K562 (cell line): Measurements from ENCODE around the gene CLDN34. TPM values are rescaled to one million over a fixed set of nuclear protein-coding genes. Genes with fewer than 3 reads are reported as not detected.

Source experiments
- ATAC-seq: fragments of 200-7000 bp; cut with Tn5 transposase; 3 replicates; pipeline ENCODE4 v1.9.1; 2020; ENCODE audit warnings: moderate library complexity
- BruUV-seq: library from RNA; stranded (reverse); fragments of 400-500 nt; replicated peaks from 2 replicates; lab custom pipeline; 2021; lab: Mats Ljungman, UMichigan
- CTCF ChIA-PET: fragments of 300-600 bp; formaldehyde crosslinking; extraction: SDS; loops from one replicate; lab custom pipeline; 2021; ENCODE audit warnings: low intra/inter-chr PET ratio; lab: Yijun Ruan, JAX
- POLR2A ChIA-PET: fragments of 300-600, 350-650 bp; sonication (Branson Sonifier 250); formaldehyde crosslinking; extraction: SDS; loops from one replicate; lab custom pipeline; 2021; ENCODE audit warnings: antibody characterized with exemption, inconsistent platforms; lab: Yijun Ruan, JAX
- DNase-seq, 4 experiments: peaks; one replicate each; pipeline versions ENCODE4 v3.0.0 to v3.0.0-alpha.2; 2011 to 2018; ENCODE audit warnings: low spot score in 3 of 4, mixed read lengths in 3 of 4; ENCODE audit errors: extremely low read depth in 1 of 4
- FAIRE-seq: peaks from 2 replicates; lab custom pipeline; 2011; peaks lifted over from hg19 to GRCh38; lab: Jason Lieb, UNC
- H2AFZ ChIP-seq: 2 replicates; pipeline ENCODE4 v1.6.0; 2011; ENCODE audit warnings: low read depth, low read length, control low read depth, inconsistent platforms
- H3K27ac ChIP-seq: fragments of 200-600 bp; 3 replicates; pipeline ENCODE4 v1.8.0; 2011; ENCODE audit warnings: low read depth, mild to moderate bottlenecking, control low read depth, inconsistent platforms, low read length, moderate library complexity, mixed read lengths; ENCODE audit errors: extremely low read depth
- H3K27me3 ChIP-seq, 2 experiments: fragments of 300-600 bp in 1 of 2; 2 replicates in 1 of 2; 3 replicates in 1 of 2; pipeline versions ENCODE4 v1.6.0 to v1.8.0; 2011; ENCODE audit warnings: inconsistent platforms in 2 of 2, low read length in 2 of 2, mild to moderate bottlenecking in 1 of 2, mixed read lengths in 1 of 2, moderate library complexity in 1 of 2; ENCODE audit not compliant: control insufficient read depth in 2 of 2, insufficient read depth in 2 of 2
- H3K36me3 ChIP-seq: fragments of 300-600 bp; 3 replicates; pipeline ENCODE4 v1.8.0; 2011; ENCODE audit warnings: mild to moderate bottlenecking, low read length, inconsistent platforms; ENCODE audit not compliant: control insufficient read depth, insufficient read depth
- H3K4me1 ChIP-seq, 2 experiments: fragments of 200-600 bp in 1 of 2; replicated peaks in 1 of 2; 2 replicates in 1 of 2; 3 replicates in 1 of 2; pipeline versions ENCODE4 v1.5.1 to v1.8.0; 2011; ENCODE audit warnings: inconsistent platforms in 2 of 2, low read length in 2 of 2, mild to moderate bottlenecking in 1 of 2, mixed read lengths in 1 of 2, moderate library complexity in 1 of 2; ENCODE audit not compliant: control insufficient read depth in 2 of 2, insufficient read depth in 2 of 2
- H3K4me2 ChIP-seq: 2 replicates; pipeline ENCODE4 v1.6.1; 2011; ENCODE audit warnings: low read length, control low read depth, inconsistent platforms, mixed read lengths; ENCODE audit not compliant: insufficient read depth
- H3K4me3 ChIP-seq: fragments of 200-600 bp; sonication (generic), shearing (Covaris generic); 2 replicates; pipeline ENCODE4 v1.5.1; 2016; ENCODE audit warnings: control low read depth, inconsistent platforms
- H3K79me2 ChIP-seq: fragments of 200-600 bp; 3 replicates; pipeline ENCODE4 v1.8.0; 2011; ENCODE audit warnings: low read length, inconsistent platforms; ENCODE audit not compliant: control insufficient read depth, insufficient read depth
- H3K9ac ChIP-seq, 2 experiments: 2 replicates each; pipeline versions ENCODE4 v1.6.0 to v1.6.1; 2011; ENCODE audit warnings: low read depth in 2 of 2, low read length in 2 of 2, control low read depth in 1 of 2, inconsistent platforms in 1 of 2, mild to moderate bottlenecking in 1 of 2, mixed read lengths in 1 of 2; ENCODE audit not compliant: insufficient read depth in 1 of 2
- H3K9me1 ChIP-seq: one replicate; pipeline ENCODE4 v1.6.0; 2011; ENCODE audit warnings: inconsistent platforms, mild to moderate bottlenecking, low read length, moderate library complexity; ENCODE audit not compliant: control insufficient read depth, insufficient read depth
- H3K9me3 ChIP-seq: replicated peaks from 2 replicates; pipeline ENCODE4 v1.5.1; 2011; ENCODE audit warnings: low read depth, low read length, inconsistent platforms; ENCODE audit not compliant: control insufficient read depth, insufficient read depth
- H4K20me1 ChIP-seq: replicated peaks from 2 replicates; pipeline ENCODE4 v1.6.1; 2011; ENCODE audit warnings: low read length, inconsistent platforms, mixed read lengths; ENCODE audit not compliant: control insufficient read depth, insufficient read depth
- AFF1 ChIP-seq, 2 experiments: fragments of 450-650 bp; IDR thresholded peaks; 2 replicates each; pipeline ENCODE4 v1.6.1; 2018; ENCODE audit warnings: mild to moderate bottlenecking in 2 of 2, low read depth in 1 of 2; ENCODE audit not compliant: partially characterized antibody in 2 of 2
- CREBBP ChIP-seq: IDR thresholded peaks from one replicate; pipeline ENCODE4 v1.6.1; 2012; ENCODE audit warnings: low read depth, mild to moderate bottlenecking, control low read depth, inconsistent platforms, low read length
- GTF2B ChIP-seq: IDR thresholded peaks from 2 replicates; pipeline ENCODE4 v1.6.1; 2011; ENCODE audit not compliant: insufficient read length; ENCODE audit errors: extremely low read depth
- MEF2A ChIP-seq: IDR thresholded peaks from 2 replicates; pipeline ENCODE4 v1.6.1; 2011; ENCODE audit warnings: low read depth, mild to moderate bottlenecking, low read length, moderate library complexity; ENCODE audit not compliant: control insufficient read depth
- ZNF699 ChIP-seq: fragments of 250-450 bp; sonication (Bioruptor Pico); IDR thresholded peaks from 2 replicates; pipeline ENCODE4 v1.8.0; 2021; ENCODE audit warnings: mild to moderate bottlenecking, moderate library complexity; ENCODE audit not compliant: insufficient replicate concordance
- ZNF785 ChIP-seq: fragments of 250-450 bp; sonication (Bioruptor Pico); IDR thresholded peaks from 2 replicates; pipeline ENCODE4 v1.4.0; 2020; ENCODE audit warnings: mild to moderate bottlenecking
- WGBS: fragments of 100-300 bp; shearing (Covaris generic); methylation state at CpG from one replicate; pipeline ENCODE4 v1.1.6; 2016; ENCODE audit warnings: low coverage, mixed read lengths; ENCODE audit not compliant: insufficient coverage; ENCODE audit errors: missing lambda C conversion rate; 5-methylcytosine and 5-hydroxymethylcytosine counted together
- in situ Hi-C: fragments of 300-500 bp; cut with MboI; formaldehyde crosslinking; loops from 4 replicates; pipeline ENCODE4 v1.15.0; 2018; ENCODE audit warnings: inconsistent platforms, mixed read lengths
- intact Hi-C: fragments of 100-400 bp; cut with micrococcal nuclease; formaldehyde crosslinking; loops from 2 replicates; pipeline ENCODE4 v1.14.2; 2022
- polyA plus RNA-seq, 8 experiments: library from polyadenylated mRNA; depleted of rRNA in 4 of 8; stranded (reverse) in 5 of 8; unstranded in 3 of 8; fragments of >200 nt; fragmentation: Nextera tagmentation in 2 of 8; fragmentation: Illumina TruSeq in 1 of 8; extraction: Ambion mirVana in 2 of 8; extraction: Trizol in 1 of 8; gene quantifications; 2 replicates each; pipeline versions ENCODE4 v1.2.1 to v1.2.3, GENCODE V29; 2011 to 2014; ENCODE audit warnings: inconsistent platforms in 1 of 8, missing spikeins in 1 of 8
- total RNA-seq, 7 experiments: library from RNA; depleted of rRNA in 6 of 7; stranded (reverse); fragments of >200 nt in 6 of 7; fragmentation: Illumina TruSeq in 2 of 7; extraction: Trizol in 2 of 7; gene quantifications; 2 replicates each; pipeline versions ENCODE4 v1.2.1 to v1.2.3, GENCODE V29; 2011 to 2021; ENCODE audit warnings: low replicate concordance in 1 of 7

The CLDN34 gene
- total and polyA plus RNA-seq, 9 of the 15 experiments (the other 6 are each of a cell fraction or from before 2014, with no cell fraction given) = not detected

- no peak for TF ChIP-seq AFF1 (IDR thresholded peaks at IDR 0.05; ENCODE audit: low read depth in 1 of 2, partially characterized antibody in 2 of 2)
- no peak for TF ChIP-seq ZNF785 (CRISPR knock-in tag)
These were observed 10.5 kb downstream of the CLDN34 start (continued) for GRCh38 chrX:9977635-9978034.

- Histone ChIP-seq H3K27me3 (peaks cover 0 to 9% of the 10 kb centered on the region in 2 experiments; a peak in 2 of 5 replicates), H3K9me1 (no peaks in the 10 kb centered on the region), H3K36me3 (no peaks in the 10 kb centered on the region), H3K4me3 (no peak overlapping the region), H4K20me1 (no peaks in the 10 kb centered on the region), H3K4me2 (no peak overlapping the region), H3K27ac (no peak overlapping the region), H3K79me2 (no peaks in the 10 kb centered on the region), H3K4me1 (no peaks in the 10 kb centered on the region), H3K9ac (no peak overlapping the region), H3K9me3 (no peaks in the 10 kb centered on the region), H2AFZ (no peak overlapping the region)
- intact Hi-C loops = no loop called here
- WGBS = 2% methylated on average over 7 of the region's 7 CpGs
- in situ Hi-C loops = no loop called here
- POLR2A ChIA-PET = no interaction called here
- no TSS peak for BruUV-seq
- CTCF ChIA-PET = interaction anchor here (0.7 kb wide), 1 partner anchor 140 kb away, joined by 4 read pairs; no protein-coding TSS in a partner anchor
- ATAC-seq (no peak), FAIRE-seq (no peak), DNase-seq (no peak)
- TF ChIP-seq CREBBP (no peak), ZNF699 (CRISPR knock-in tag) (no peak), GTF2B (no peak), MEF2A (no peak)
These were observed 13.2 kb downstream of the CLDN34 start for GRCh38 chrX:9980401-9980800.
